Fibroblast of the aortic adventitia (primary cell): ENCODE data around the gene NUP214. TPM values are rescaled to one million over a fixed set of nuclear protein-coding genes. Genes with fewer than 3 reads are reported as not detected.
"Not testable (repeated sequence)": the region's sequence is repeated elsewhere in the genome, so short reads cannot be mapped to it uniquely, and the experiment has no call there.

Experiments used
- DNase-seq: peaks from one replicate; pipeline ENCODE4 v3.0.0-alpha.2; 2010; ENCODE audit warnings: low read depth
- H3K4me3 ChIP-seq: 2 replicates; pipeline ENCODE4 v1.5.1; 2011; ENCODE audit warnings: low read depth, mild to moderate bottlenecking, control low read depth, low read length, moderate library complexity
- CTCF ChIP-seq: IDR thresholded peaks from 2 replicates; pipeline ENCODE4 v1.5.1; 2011; ENCODE audit warnings: mild to moderate bottlenecking, low read length, control low read depth, inconsistent platforms; ENCODE audit not compliant: insufficient read depth
- total RNA-seq: library from RNA; depleted of rRNA; stranded (reverse); fragments of >200 nt; gene quantifications from 2 replicates; pipeline ENCODE4 v1.2.3, GENCODE V29; 2012; ENCODE audit warnings: low replicate concordance

The NUP214 gene
- total RNA-seq, 1 donor: 20.2 TPM

- no peak overlapping the region for H3K4me3 ChIP-seq
- DNase-seq: no peak
- TF ChIP-seq CTCF: no peak
Measured at GRCh38 chr9:131260751-131261452, 135.5 kb downstream of the NUP214 start.

- TF ChIP-seq CTCF: no peak
- no peak overlapping the region for H3K4me3 ChIP-seq
- DNase-seq: no peak
Measured at GRCh38 chr9:131262327-131263032, 137.1 kb downstream of the NUP214 start.

- DNase-seq: not testable (repeated sequence)
Measured at GRCh38 chr9:131263033-131263343, 137.6 kb downstream of the NUP214 start.

GRCh38 chr9:131263701-131264100, 138.3 kb downstream of the NUP214 start:
- no peak overlapping the region for H3K4me3 ChIP-seq
- TF ChIP-seq CTCF: no peak
- no peak for DNase-seq

More at GRCh38 chr9:131263033-131263343, 137.6 kb downstream of the NUP214 start:
- H3K4me3 ChIP-seq: not testable (repeated sequence)

- no peak for TF ChIP-seq CTCF
- H3K4me3 ChIP-seq: no peak overlapping the region
- DNase-seq: no peak
Measured at GRCh38 chr9:131264231-131264630, 138.8 kb downstream of the NUP214 start.

- no peak overlapping the region for H3K4me3 ChIP-seq
- DNase-seq: no peak
- TF ChIP-seq CTCF: no peak
Measured at GRCh38 chr9:131266266-131267229, 141.2 kb downstream of the NUP214 start.
